HL-60 (cell line): ENCODE results near the gene HOXA13.

Experiments used
- DNase-seq, 2 experiments: peaks; one replicate each; pipeline ENCODE4 v3.0.0-alpha.2; 2010 to 2020; ENCODE audit warnings: low read depth in 1 of 2, low spot score in 1 of 2
- H3K27ac ChIP-seq: fragments of 250-450 bp; sonication (Bioruptor Pico); replicated peaks from 2 replicates; pipeline ENCODE4 v1.5.1; 2020; ENCODE audit warnings: mild to moderate bottlenecking, moderate library complexity
- H3K27me3 ChIP-seq: fragments of 250-450 bp; sonication (Bioruptor Pico); 2 replicates; pipeline ENCODE4 v1.5.1; 2021; ENCODE audit warnings: mild to moderate bottlenecking, moderate library complexity; ENCODE audit not compliant: insufficient read depth, poor library complexity, severe bottlenecking
- H3K4me3 ChIP-seq: replicated peaks from 2 replicates; pipeline ENCODE4 v1.5.1; 2011; ENCODE audit warnings: mild to moderate bottlenecking, control low read depth, low read length; ENCODE audit not compliant: insufficient read depth
- CTCF ChIP-seq: IDR thresholded peaks from one replicate; pipeline ENCODE4 v1.5.1; 2011; ENCODE audit warnings: low read length, control low read depth, inconsistent platforms; ENCODE audit not compliant: insufficient read depth
- GABPA ChIP-seq: IDR thresholded peaks from 2 replicates; pipeline ENCODE4 v1.6.1; 2012; ENCODE audit warnings: low read depth
- POLR2AphosphoS5 ChIP-seq: IDR thresholded peaks from 2 replicates; pipeline ENCODE4 v1.6.1; 2012; ENCODE audit warnings: low read depth
- REST ChIP-seq: IDR thresholded peaks from 2 replicates; pipeline ENCODE4 v1.6.1; 2012; ENCODE audit warnings: low read depth; ENCODE audit not compliant: insufficient replicate concordance
- SPI1 ChIP-seq: IDR thresholded peaks from 2 replicates; pipeline ENCODE4 v1.6.1; 2012; ENCODE audit warnings: low read depth, mild to moderate bottlenecking, borderline replicate concordance

Gene HOXA13

GRCh38 chr7:27208998-27209397, 9.1 kb upstream of the HOXA13 start:
- DNase-seq = no peak
- no peak overlapping the region for H3K4me3 ChIP-seq
- no peak overlapping the region for H3K27ac ChIP-seq
- no peak for TF ChIP-seq POLR2AphosphoS5
- TF ChIP-seq CTCF = no peak
- peaks cover 76% of the 10 kb centered on the region for H3K27me3 ChIP-seq

- no peak for DNase-seq
- TF ChIP-seq GABPA = no peak
- TF ChIP-seq REST = no peak
- TF ChIP-seq SPI1 = no peak
- no peak for TF ChIP-seq CTCF
- TF ChIP-seq POLR2AphosphoS5 = no peak
- Histone ChIP-seq H3K4me3 (no peak overlapping the region), H3K27me3 (peaks cover 71% of the 10 kb centered on the region), H3K27ac (no peak overlapping the region)
These were observed 7.6 kb upstream of the HOXA13 start for GRCh38 chr7:27207348-27207985.

- Histone ChIP-seq H3K27ac (no peak overlapping the region), H3K27me3 (peaks cover 66% of the 10 kb centered on the region), H3K4me3 (no peak overlapping the region)
- no peak for DNase-seq
- no peak for TF ChIP-seq GABPA
- TF ChIP-seq CTCF = no peak
- TF ChIP-seq POLR2AphosphoS5 = no peak
- TF ChIP-seq SPI1 = no peak
- TF ChIP-seq REST = no peak
These were observed 5.7 kb upstream of the HOXA13 start for GRCh38 chr7:27205325-27206280.
